Measurements from ENCODE around the gene TBXAS1.
"Not testable (repeated sequence)": the region's sequence is repeated elsewhere in the genome, so short reads cannot be mapped to it uniquely, and the experiment has no call there.

The TBXAS1 gene

GRCh38 chr7:139914306-139915267, 85.5 kb downstream of the TBXAS1 start:
- TF ChIP-seq POLR2A (IDR thresholded peaks at IDR 0.05; ENCODE audit: low read length) = no peak
- TF ChIP-seq GATA1 (IDR thresholded peaks at IDR 0.05; ENCODE audit: low read depth, low read length) = no peak
- peak; percentile 67 to 78 for DNase-seq

GRCh38 chr7:139915268-139915863, 86.3 kb downstream of the TBXAS1 start:
- DNase-seq = no peak
- TF ChIP-seq GATA1 (IDR thresholded peaks at IDR 0.05; ENCODE audit: low read depth, low read length) (no peak), POLR2A (IDR thresholded peaks at IDR 0.05; ENCODE audit: low read length) (no peak)

- DNase-seq = peak; percentile 94 to 97
- TF ChIP-seq POLR2A (IDR thresholded peaks at IDR 0.05; ENCODE audit: low read length) (peak; percentile 93), GATA1 (IDR thresholded peaks at IDR 0.05; ENCODE audit: low read depth, low read length) (peak; percentile 51)
Measured at GRCh38 chr7:139915864-139916716, 87.0 kb downstream of the TBXAS1 start.

GRCh38 chr7:139916717-139917395, 87.8 kb downstream of the TBXAS1 start:
- no peak for DNase-seq
- no peak for TF ChIP-seq GATA1 (IDR thresholded peaks at IDR 0.05; ENCODE audit: low read depth, low read length)
- TF ChIP-seq POLR2A (IDR thresholded peaks at IDR 0.05; ENCODE audit: low read length) = no peak

GRCh38 chr7:139917851-139918250, 88.8 kb downstream of the TBXAS1 start:
- TF ChIP-seq POLR2A (IDR thresholded peaks at IDR 0.05; ENCODE audit: low read length) (no peak), GATA1 (IDR thresholded peaks at IDR 0.05; ENCODE audit: low read depth, low read length) (no peak)
- no peak for DNase-seq

- DNase-seq = peak; percentile 36 to 50
- TF ChIP-seq POLR2A (IDR thresholded peaks at IDR 0.05; ENCODE audit: low read length) = no peak
- TF ChIP-seq GATA1 (IDR thresholded peaks at IDR 0.05; ENCODE audit: low read depth, low read length) = no peak
Measured at GRCh38 chr7:139918480-139918879, 89.4 kb downstream of the TBXAS1 start.

GRCh38 chr7:139923090-139923489, 94.0 kb downstream of the TBXAS1 start:
- TF ChIP-seq GATA1 (IDR thresholded peaks at IDR 0.05; ENCODE audit: low read depth, low read length) (no peak), POLR2A (IDR thresholded peaks at IDR 0.05; ENCODE audit: low read length) (no peak)
- DNase-seq = no peak

- TF ChIP-seq GATA1 (IDR thresholded peaks at IDR 0.05; ENCODE audit: low read depth, low read length) (no peak), POLR2A (IDR thresholded peaks at IDR 0.05; ENCODE audit: low read length) (no peak)
- no peak for DNase-seq
Measured at GRCh38 chr7:139924461-139924860, 95.4 kb downstream of the TBXAS1 start.

GRCh38 chr7:139929221-139929620, 100.2 kb downstream of the TBXAS1 start:
- DNase-seq = not testable (repeated sequence)

GRCh38 chr7:139930286-139930965, 101.4 kb downstream of the TBXAS1 start:
- no peak for TF ChIP-seq POLR2A (IDR thresholded peaks at IDR 0.05; ENCODE audit: low read length)
- TF ChIP-seq GATA1 (IDR thresholded peaks at IDR 0.05; ENCODE audit: low read depth, low read length) = no peak
- peak; percentile 31 to 45 for DNase-seq

- DNase-seq = no peak
- no peak for TF ChIP-seq POLR2A (IDR thresholded peaks at IDR 0.05; ENCODE audit: low read length)
- no peak for TF ChIP-seq GATA1 (IDR thresholded peaks at IDR 0.05; ENCODE audit: low read depth, low read length)
Measured at GRCh38 chr7:139931190-139931934, 102.3 kb downstream of the TBXAS1 start.

GRCh38 chr7:139932531-139932930, 103.5 kb downstream of the TBXAS1 start:
- DNase-seq = no peak
- no peak for TF ChIP-seq GATA1 (IDR thresholded peaks at IDR 0.05; ENCODE audit: low read depth, low read length)
- no peak for TF ChIP-seq POLR2A (IDR thresholded peaks at IDR 0.05; ENCODE audit: low read length)

Measured in erythroblast (primary cell).